ENCODE measurements around the gene ZDHHC17.

ZDHHC17 gene

GRCh38 chr12:76866726-76867125 lies 102.8 kb downstream of the ZDHHC17 start:
- in situ Hi-C loops (cut with HindIII; ENCODE audit: low pct_ligation_motif_present, low pct_unique_long_range_greater_than_20kb, low sequenced_read_pairs): no loop called here
- DNase-seq: peak; percentile 29

GRCh38 chr12:76871082-76871481 lies 107.2 kb downstream of the ZDHHC17 start:
- DNase-seq: no peak
- in situ Hi-C loops (cut with HindIII; ENCODE audit: low pct_ligation_motif_present, low pct_unique_long_range_greater_than_20kb, low sequenced_read_pairs): no loop called here

GRCh38 chr12:76871742-76872141 lies 107.8 kb downstream of the ZDHHC17 start:
- DNase-seq: no peak
- in situ Hi-C loops (cut with HindIII; ENCODE audit: low pct_ligation_motif_present, low pct_unique_long_range_greater_than_20kb, low sequenced_read_pairs): no loop called here

GRCh38 chr12:76872415-76872814 lies 108.5 kb downstream of the ZDHHC17 start:
- in situ Hi-C loops (cut with HindIII; ENCODE audit: low pct_ligation_motif_present, low pct_unique_long_range_greater_than_20kb, low sequenced_read_pairs): no loop called here
- no peak for DNase-seq

- no peak for DNase-seq
- in situ Hi-C loops (cut with HindIII; ENCODE audit: low pct_ligation_motif_present, low pct_unique_long_range_greater_than_20kb, low sequenced_read_pairs): no loop called here
Observed at GRCh38 chr12:76874027-76874426, 110.1 kb downstream of the ZDHHC17 start.

GRCh38 chr12:76874491-76875190 lies 110.7 kb downstream of the ZDHHC17 start:
- in situ Hi-C loops (cut with HindIII; ENCODE audit: low pct_ligation_motif_present, low pct_unique_long_range_greater_than_20kb, low sequenced_read_pairs): no loop called here
- no peak for DNase-seq

GRCh38 chr12:76876696-76877229 lies 112.8 kb downstream of the ZDHHC17 start:
- DNase-seq: no peak
- in situ Hi-C loops (cut with HindIII; ENCODE audit: low pct_ligation_motif_present, low pct_unique_long_range_greater_than_20kb, low sequenced_read_pairs): no loop called here

GRCh38 chr12:76878099-76878898 lies 114.4 kb downstream of the ZDHHC17 start:
- DNase-seq: peak; percentile 72
- in situ Hi-C loops (cut with HindIII; ENCODE audit: low pct_ligation_motif_present, low pct_unique_long_range_greater_than_20kb, low sequenced_read_pairs): no loop called here

GRCh38 chr12:76878899-76879709 lies 115.2 kb downstream of the ZDHHC17 start, which contains the start of gene CSRP2:
CSRP2 (minus strand) TSS chr12:76879019; CDS start chr12:76866260, 12,759 bp downstream.
- in situ Hi-C loops (cut with HindIII; ENCODE audit: low pct_ligation_motif_present, low pct_unique_long_range_greater_than_20kb, low sequenced_read_pairs): no loop called here
- peak; percentile 97 for DNase-seq

GRCh38 chr12:76879710-76880518 lies 116.0 kb downstream of the ZDHHC17 start:
- in situ Hi-C loops (cut with HindIII; ENCODE audit: low pct_ligation_motif_present, low pct_unique_long_range_greater_than_20kb, low sequenced_read_pairs): no loop called here
- no peak for DNase-seq

GRCh38 chr12:76880519-76881023 lies 116.7 kb downstream of the ZDHHC17 start:
- in situ Hi-C loops (cut with HindIII; ENCODE audit: low pct_ligation_motif_present, low pct_unique_long_range_greater_than_20kb, low sequenced_read_pairs): no loop called here

GRCh38 chr12:76881142-76881541 lies 117.2 kb downstream of the ZDHHC17 start:
- in situ Hi-C loops (cut with HindIII; ENCODE audit: low pct_ligation_motif_present, low pct_unique_long_range_greater_than_20kb, low sequenced_read_pairs): no loop called here
- DNase-seq: no peak

More at GRCh38 chr12:76880519-76881023, 116.7 kb downstream of the ZDHHC17 start:
- DNase-seq: no peak

- no peak for DNase-seq
Observed at GRCh38 chr12:76882367-76882766, 118.5 kb downstream of the ZDHHC17 start.

GRCh38 chr12:76883151-76883550 lies 119.2 kb downstream of the ZDHHC17 start:
- DNase-seq: peak; percentile 67
- in situ Hi-C loops (cut with HindIII; ENCODE audit: low pct_ligation_motif_present, low pct_unique_long_range_greater_than_20kb, low sequenced_read_pairs): no loop called here

More at GRCh38 chr12:76882367-76882766, 118.5 kb downstream of the ZDHHC17 start:
- in situ Hi-C loops (cut with HindIII; ENCODE audit: low pct_ligation_motif_present, low pct_unique_long_range_greater_than_20kb, low sequenced_read_pairs): no loop called here

GRCh38 chr12:76883811-76884210 lies 119.9 kb downstream of the ZDHHC17 start:
- DNase-seq: no peak
- in situ Hi-C loops (cut with HindIII; ENCODE audit: low pct_ligation_motif_present, low pct_unique_long_range_greater_than_20kb, low sequenced_read_pairs): no loop called here

GRCh38 chr12:76888775-76889174 lies 124.9 kb downstream of the ZDHHC17 start:
- DNase-seq: no peak
- in situ Hi-C loops (cut with HindIII; ENCODE audit: low pct_ligation_motif_present, low pct_unique_long_range_greater_than_20kb, low sequenced_read_pairs): no loop called here

- no peak for DNase-seq
- in situ Hi-C loops (cut with HindIII; ENCODE audit: low pct_ligation_motif_present, low pct_unique_long_range_greater_than_20kb, low sequenced_read_pairs): no loop called here
Observed at GRCh38 chr12:76890151-76891143, 126.5 kb downstream of the ZDHHC17 start.
